Measurements from ENCODE around the gene TM4SF1.

- TF ChIP-seq POLR2A (IDR thresholded peaks at IDR 0.05), result no peak
- TF ChIP-seq, protein P1, sequence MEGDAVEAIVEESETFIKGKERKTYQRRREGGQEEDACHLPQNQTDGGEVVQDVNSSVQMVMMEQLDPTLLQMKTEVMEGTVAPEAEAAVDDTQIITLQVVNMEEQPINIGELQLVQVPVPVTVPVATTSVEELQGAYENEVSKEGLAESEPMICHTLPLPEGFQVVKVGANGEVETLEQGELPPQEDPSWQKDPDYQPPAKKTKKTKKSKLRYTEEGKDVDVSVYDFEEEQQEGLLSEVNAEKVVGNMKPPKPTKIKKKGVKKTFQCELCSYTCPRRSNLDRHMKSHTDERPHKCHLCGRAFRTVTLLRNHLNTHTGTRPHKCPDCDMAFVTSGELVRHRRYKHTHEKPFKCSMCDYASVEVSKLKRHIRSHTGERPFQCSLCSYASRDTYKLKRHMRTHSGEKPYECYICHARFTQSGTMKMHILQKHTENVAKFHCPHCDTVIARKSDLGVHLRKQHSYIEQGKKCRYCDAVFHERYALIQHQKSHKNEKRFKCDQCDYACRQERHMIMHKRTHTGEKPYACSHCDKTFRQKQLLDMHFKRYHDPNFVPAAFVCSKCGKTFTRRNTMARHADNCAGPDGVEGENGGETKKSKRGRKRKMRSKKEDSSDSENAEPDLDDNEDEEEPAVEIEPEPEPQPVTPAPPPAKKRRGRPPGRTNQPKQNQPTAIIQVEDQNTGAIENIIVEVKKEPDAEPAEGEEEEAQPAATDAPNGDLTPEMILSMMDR (IDR thresholded peaks at IDR 0.05), result no peak
Measured at GRCh38 chr3:149378478-149379309, 1.2 kb upstream of the TM4SF1 start.
